SK-N-SH (cell line): Measurements from ENCODE around the gene ARHGAP15.

Experiments
- EP300 ChIP-seq, 2 experiments: IDR thresholded peaks; 2 replicates each; pipeline versions ENCODE4 v1.4.0 to v1.6.1; 2012; ENCODE audit warnings: borderline replicate concordance in 1 of 2, low read depth in 1 of 2, low read length in 1 of 2
- TF ChIP-seq, protein P1 (sequence below): fragments of 200-600 bp; sonication (generic); IDR thresholded peaks from 2 replicates; pipeline ENCODE4 v1.6.1; 2017; ENCODE audit warnings: antibody characterized with exemption, mild to moderate bottlenecking, moderate library complexity
- TF ChIP-seq, protein P2 (sequence below): fragments of 150-350 bp; IDR thresholded peaks from 2 replicates; pipeline ENCODE4 v1.6.1; 2017; ENCODE audit warnings: antibody characterized with exemption, low read length, low read depth, borderline replicate concordance

DNA sequence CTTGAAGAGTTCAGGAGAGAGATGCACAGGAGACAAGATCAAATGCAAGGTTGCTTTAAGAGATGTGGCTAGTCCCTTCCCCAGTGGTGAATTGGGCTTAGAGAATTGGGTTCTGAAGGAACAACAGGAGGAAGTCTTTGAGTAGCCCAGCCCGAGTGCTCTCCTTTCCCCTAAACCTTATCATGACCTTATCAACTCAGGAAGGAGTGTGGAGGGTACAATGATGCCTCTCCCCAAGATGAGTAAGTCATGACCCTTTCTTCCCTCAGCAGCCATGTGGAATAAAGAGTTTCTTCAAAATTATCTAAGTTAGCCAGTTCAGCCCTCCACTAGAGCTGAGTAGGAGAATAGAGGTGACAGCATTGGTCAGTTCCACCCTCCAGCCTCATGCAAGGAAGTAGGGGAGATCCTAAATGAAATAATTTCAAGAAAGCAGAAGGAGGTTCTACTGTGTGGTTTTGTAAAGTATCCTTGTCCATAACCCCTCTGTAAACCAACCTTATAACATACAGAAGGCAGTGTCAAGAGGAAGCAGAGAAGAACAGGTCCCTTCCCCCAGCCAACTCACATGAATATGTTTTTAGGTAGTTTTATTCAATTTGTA, 88.4 kb downstream of the ARHGAP15 start:
- TF ChIP-seq, protein P1, sequence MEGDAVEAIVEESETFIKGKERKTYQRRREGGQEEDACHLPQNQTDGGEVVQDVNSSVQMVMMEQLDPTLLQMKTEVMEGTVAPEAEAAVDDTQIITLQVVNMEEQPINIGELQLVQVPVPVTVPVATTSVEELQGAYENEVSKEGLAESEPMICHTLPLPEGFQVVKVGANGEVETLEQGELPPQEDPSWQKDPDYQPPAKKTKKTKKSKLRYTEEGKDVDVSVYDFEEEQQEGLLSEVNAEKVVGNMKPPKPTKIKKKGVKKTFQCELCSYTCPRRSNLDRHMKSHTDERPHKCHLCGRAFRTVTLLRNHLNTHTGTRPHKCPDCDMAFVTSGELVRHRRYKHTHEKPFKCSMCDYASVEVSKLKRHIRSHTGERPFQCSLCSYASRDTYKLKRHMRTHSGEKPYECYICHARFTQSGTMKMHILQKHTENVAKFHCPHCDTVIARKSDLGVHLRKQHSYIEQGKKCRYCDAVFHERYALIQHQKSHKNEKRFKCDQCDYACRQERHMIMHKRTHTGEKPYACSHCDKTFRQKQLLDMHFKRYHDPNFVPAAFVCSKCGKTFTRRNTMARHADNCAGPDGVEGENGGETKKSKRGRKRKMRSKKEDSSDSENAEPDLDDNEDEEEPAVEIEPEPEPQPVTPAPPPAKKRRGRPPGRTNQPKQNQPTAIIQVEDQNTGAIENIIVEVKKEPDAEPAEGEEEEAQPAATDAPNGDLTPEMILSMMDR = no peak
- TF ChIP-seq, protein P2, sequence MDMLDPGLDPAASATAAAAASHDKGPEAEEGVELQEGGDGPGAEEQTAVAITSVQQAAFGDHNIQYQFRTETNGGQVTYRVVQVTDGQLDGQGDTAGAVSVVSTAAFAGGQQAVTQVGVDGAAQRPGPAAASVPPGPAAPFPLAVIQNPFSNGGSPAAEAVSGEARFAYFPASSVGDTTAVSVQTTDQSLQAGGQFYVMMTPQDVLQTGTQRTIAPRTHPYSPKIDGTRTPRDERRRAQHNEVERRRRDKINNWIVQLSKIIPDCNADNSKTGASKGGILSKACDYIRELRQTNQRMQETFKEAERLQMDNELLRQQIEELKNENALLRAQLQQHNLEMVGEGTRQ = no peak
- TF ChIP-seq EP300 (IDR thresholded peaks at IDR 0.05; ENCODE audit: borderline replicate concordance in 1 of 2, low read depth in 1 of 2, low read length in 1 of 2) = no peak
